Measurements from ENCODE around the gene PGLYRP3. TPM values are rescaled to one million over a fixed set of nuclear protein-coding genes. Genes with fewer than 3 reads are reported as not detected.

Gene PGLYRP3
- total RNA-seq, 5 donors from 2014 or later (not counting 1 experiment from before 2014, with no cell fraction given), result not detected

GRCh38 chr1:153250166-153250565 lies 62.6 kb downstream of the PGLYRP3 start:
- ATAC-seq (replicated peaks in 1 of 4) (no peak), DNase-seq (no peak)
- Histone ChIP-seq H3K4me1 (ENCODE audit: control insufficient read depth in 1 of 2, extremely low read depth in 1 of 2, insufficient read depth in 2 of 2, low read length in 2 of 2) (no peaks in the 10 kb centered on the region), H3K27me3 (replicated peaks in 1 of 2; ENCODE audit: control insufficient read depth in 2 of 2, extremely low read depth in 1 of 2, insufficient read depth in 2 of 2, low read length in 1 of 2) (peaks cover 2 to 23% of the 10 kb centered on the region in 2 experiments), H3K27ac (ENCODE audit: low read length) (no peak overlapping the region), H3K36me3 (ENCODE audit: control insufficient read depth in 2 of 2, extremely low read depth in 1 of 2, insufficient read depth in 1 of 2, low read length in 1 of 2) (no peaks in the 10 kb centered on the region), H3K9me3 (no peaks in the 10 kb centered on the region), H3K4me3 (ENCODE audit: control insufficient read depth in 1 of 2, extremely low read depth in 1 of 2, low read length in 1 of 2) (no peak overlapping the region)
- H3K36me3 Mint-ChIP-seq, result no peaks in the 10 kb centered on the region
- H3K4me1 Mint-ChIP-seq, result peaks cover 0 to 7% (median 4%) of the 10 kb centered on the region in 3 donors
- ChIA-PET CTCF (no interaction called here), POLR2A (no interaction called here)
- no peak overlapping the region for H3K27ac Mint-ChIP-seq
- no peaks in the 10 kb centered on the region for H3K9me3 Mint-ChIP-seq
- H3K4me3 Mint-ChIP-seq, result no peak overlapping the region
- H3K27me3 Mint-ChIP-seq, result peaks cover 30 to 37% of the 10 kb centered on the region in 2 donors
- no CpG with 5 or more reads among the region's 1 CpG for WGBS (ENCODE audit: insufficient coverage)

DNA sequence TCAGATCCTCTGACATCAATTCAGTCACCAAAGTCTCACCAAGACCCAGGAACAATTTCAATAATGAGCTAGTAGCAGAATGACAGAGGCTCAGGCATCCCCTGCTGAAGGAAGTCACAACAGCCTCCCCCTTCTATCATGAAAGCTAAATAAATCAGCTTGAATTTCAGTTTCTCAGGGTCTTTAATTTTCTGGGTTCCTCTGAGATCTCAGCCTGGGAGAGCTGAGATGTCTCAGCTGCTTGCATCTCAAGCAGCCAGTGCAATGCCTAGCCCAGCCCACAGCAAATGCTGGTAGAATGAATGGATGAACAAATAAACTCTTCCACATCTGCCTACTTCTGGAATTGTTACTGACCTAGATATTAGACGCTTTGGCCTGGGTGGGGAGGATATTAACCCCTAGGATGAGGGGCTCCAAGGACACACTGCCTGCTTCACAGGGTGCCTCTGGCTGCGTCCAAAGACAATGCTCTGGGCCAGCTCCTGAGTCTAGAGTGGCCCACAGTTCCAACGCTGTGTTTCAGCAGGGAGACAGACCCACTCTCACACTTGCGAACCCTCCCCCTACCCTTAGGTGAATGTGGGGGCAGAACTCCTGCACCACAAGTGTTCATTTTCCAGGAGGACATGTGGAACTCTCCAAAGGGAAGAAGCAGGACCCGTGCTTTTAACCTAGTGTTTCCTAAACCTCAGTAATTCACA lies 64.4 kb downstream of the PGLYRP3 start:
- WGBS (ENCODE audit: insufficient coverage), result 20% methylated on average over 1 of the region's 5 CpGs
- no peak overlapping the region for H3K4me3 ChIP-seq (ENCODE audit: control insufficient read depth in 1 of 2, extremely low read depth in 1 of 2, low read length in 1 of 2)
- peaks cover 2 to 12% of the 10 kb centered on the region in 2 experiments for H3K27me3 ChIP-seq (replicated peaks in 1 of 2; ENCODE audit: control insufficient read depth in 2 of 2, extremely low read depth in 1 of 2, insufficient read depth in 2 of 2, low read length in 1 of 2)
- H3K36me3 ChIP-seq (ENCODE audit: control insufficient read depth in 2 of 2, extremely low read depth in 1 of 2, insufficient read depth in 1 of 2, low read length in 1 of 2), result no peaks in the 10 kb centered on the region
- POLR2A ChIA-PET, result no interaction called here
- CTCF ChIA-PET, result no interaction called here
- H3K9me3 ChIP-seq, result no peaks in the 10 kb centered on the region
- no peaks in the 10 kb centered on the region for H3K4me1 Mint-ChIP-seq
- H3K27ac ChIP-seq (ENCODE audit: low read length), result no peak overlapping the region
- H3K27me3 Mint-ChIP-seq, result peaks cover 36 to 37% of the 10 kb centered on the region in 2 donors
- no peaks in the 10 kb centered on the region for H3K4me1 ChIP-seq (ENCODE audit: control insufficient read depth in 1 of 2, extremely low read depth in 1 of 2, insufficient read depth in 2 of 2, low read length in 2 of 2)
- H3K9me3 Mint-ChIP-seq, result peaks cover 0 to 8% (median 0%) of the 10 kb centered on the region in 3 donors
- ATAC-seq (replicated peaks in 1 of 4) (no peak), DNase-seq (no peak)
- no peak overlapping the region for H3K27ac Mint-ChIP-seq
- H3K4me3 Mint-ChIP-seq, result no peak overlapping the region
- H3K36me3 Mint-ChIP-seq, result no peaks in the 10 kb centered on the region

Other genes with a start within 250 kb of the PGLYRP3 start
- gene SPRR2B, start 241.3 kb downstream of the PGLYRP3 start, total RNA-seq, result not detected
- not detected for gene SPRR2E, start 218.4 kb downstream of the PGLYRP3 start, total RNA-seq
- not detected for gene SPRR2F, start 199.4 kb downstream of the PGLYRP3 start, total RNA-seq
- not detected for gene SPRR2G, start 162.1 kb downstream of the PGLYRP3 start, total RNA-seq
- not detected for gene LELP1, start 109.5 kb downstream of the PGLYRP3 start, total RNA-seq
- not detected for gene PRR9, start 95.4 kb downstream of the PGLYRP3 start, total RNA-seq
- under 1 TPM in 1 of 5 donors, not detected in 4; 0.20 TPM for gene LORICRIN, start 53.3 kb downstream of the PGLYRP3 start, total RNA-seq
- gene PGLYRP4, start 35.9 kb upstream of the PGLYRP3 start, total RNA-seq, result not detected
- gene S100A9, start 44.9 kb upstream of the PGLYRP3 start, total RNA-seq, result 10 to 100 TPM in 1 of 5 donors, 1 to 10 TPM in 2, under 1 TPM in 1, not detected in 1; 0.98 to 11.5 (median 2.5) TPM
- 1 to 10 TPM in 1 of 5 donors, not detected in 4; 1.1 TPM for gene S100A12, start 62.7 kb upstream of the PGLYRP3 start, total RNA-seq
- gene S100A8, start 78.1 kb upstream of the PGLYRP3 start, total RNA-seq, result 1 to 10 TPM in 2 of 5 donors, not detected in 3; 1.1 to 3.8 TPM
- not detected for gene S100A7A, start 103.6 kb upstream of the PGLYRP3 start, total RNA-seq
- gene S100A7, start 147.7 kb upstream of the PGLYRP3 start, total RNA-seq, result not detected
- gene S100A6, start 223.0 kb upstream of the PGLYRP3 start, total RNA-seq, result 100 to 1,000 TPM; 200 to 467 (median 400) TPM
- 1 to 10 TPM in 3 of 5 donors, under 1 TPM in 1, not detected in 1; 0.36 to 1.6 (median 1.2) TPM for gene S100A5, start 228.0 kb upstream of the PGLYRP3 start, total RNA-seq
- 100 to 1,000 TPM; 297 to 698 (median 384) TPM for gene S100A4, start 232.9 kb upstream of the PGLYRP3 start, total RNA-seq
- not detected for gene S100A3, start 236.3 kb upstream of the PGLYRP3 start, total RNA-seq